NCI-H1436 treated with DMSO at 0.1 percent for 48 hours (cell line): Measurements from ENCODE around the gene FLNC.

Experiments
- DNase-seq: peaks from one replicate; lab custom pipeline; 2025; lab: John Stamatoyannopoulos, UW

Gene FLNC

DNA sequence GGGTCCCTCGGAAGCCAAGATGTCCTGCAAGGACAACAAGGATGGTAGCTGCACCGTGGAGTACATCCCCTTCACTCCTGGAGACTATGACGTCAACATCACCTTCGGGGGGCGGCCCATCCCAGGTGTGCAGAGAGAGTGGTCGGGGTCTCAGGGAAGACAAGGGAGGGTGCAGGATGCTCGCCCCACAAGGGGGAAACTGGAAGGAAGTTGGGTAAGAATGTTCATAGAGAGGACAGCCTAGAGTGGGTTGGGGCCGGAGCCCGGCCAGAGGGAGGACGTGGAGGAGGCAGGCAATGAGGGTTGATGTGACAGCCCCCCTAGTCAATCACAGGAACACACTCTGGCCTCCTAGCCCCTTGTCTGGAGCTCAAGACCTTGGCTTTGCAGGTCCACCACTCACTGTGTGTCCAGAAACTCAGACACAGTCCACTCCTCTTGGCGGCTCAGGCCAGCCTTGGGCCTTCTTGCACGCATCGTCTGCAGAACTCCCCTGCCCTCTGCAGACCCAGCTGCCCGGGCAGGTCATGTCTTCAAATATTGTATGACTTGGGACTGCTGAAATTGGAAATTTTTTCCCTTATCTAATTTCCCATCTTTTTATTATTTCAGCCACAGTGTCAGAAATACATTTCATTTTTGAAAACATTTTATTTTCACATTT is 16.7 kb downstream of the FLNC start:
- DNase-seq = no peak

DNA sequence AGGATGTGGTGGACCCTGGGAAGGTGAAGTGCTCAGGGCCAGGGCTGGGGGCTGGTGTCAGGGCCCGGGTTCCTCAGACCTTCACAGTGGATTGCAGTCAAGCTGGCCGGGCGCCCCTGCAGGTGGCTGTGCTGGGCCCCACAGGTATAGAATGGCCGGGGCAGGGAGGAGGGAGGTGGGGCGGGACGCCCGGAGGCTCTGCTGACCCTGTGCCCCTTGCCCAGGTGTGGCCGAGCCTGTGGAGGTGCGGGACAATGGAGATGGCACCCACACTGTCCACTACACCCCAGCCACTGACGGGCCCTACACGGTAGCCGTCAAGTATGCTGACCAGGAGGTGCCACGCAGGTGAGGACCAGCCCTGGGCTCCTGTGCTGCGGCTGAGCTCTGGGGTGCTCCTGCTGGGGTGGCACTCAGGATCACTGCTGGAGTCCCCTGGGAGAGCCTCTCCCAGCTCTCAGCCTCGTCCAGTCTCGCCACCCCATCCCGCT is 17.6 kb downstream of the FLNC start:
- no peak for DNase-seq

DNA sequence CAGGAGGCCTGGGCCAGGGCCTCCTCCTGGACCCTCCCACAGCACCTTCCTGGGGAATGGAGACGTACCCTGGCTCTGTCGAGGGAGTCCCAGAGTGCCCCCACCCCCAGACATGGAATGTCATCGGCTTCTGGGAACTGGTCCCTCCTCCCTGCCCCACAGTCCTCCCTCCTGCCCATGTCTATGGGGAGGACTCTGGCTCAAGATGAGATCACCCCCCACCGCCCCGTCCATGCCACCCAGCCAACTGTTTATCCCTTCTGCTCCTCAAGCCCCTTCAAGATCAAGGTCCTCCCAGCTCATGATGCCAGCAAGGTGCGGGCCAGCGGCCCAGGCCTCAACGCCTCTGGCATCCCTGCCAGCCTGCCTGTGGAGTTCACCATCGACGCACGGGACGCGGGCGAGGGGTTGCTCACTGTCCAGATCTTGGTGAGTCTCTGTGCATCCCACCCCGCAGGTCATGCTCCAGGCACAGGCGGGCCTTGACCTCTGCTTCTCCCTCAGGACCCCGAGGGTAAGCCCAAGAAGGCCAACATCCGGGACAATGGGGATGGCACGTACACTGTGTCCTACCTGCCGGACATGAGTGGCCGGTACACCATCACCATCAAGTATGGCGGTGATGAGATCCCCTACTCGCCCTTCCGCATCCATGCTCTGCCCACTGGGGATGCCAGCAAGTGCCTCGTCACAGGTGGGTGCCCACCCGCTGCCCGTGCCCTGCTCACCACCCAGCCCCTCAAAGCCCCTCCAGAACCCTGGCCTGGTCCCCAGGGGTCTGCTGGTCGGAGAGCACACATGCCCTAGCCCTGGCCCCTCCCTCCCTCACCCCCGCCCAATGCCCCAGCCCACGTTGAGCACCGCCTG is 18.3 kb downstream of the FLNC start:
- no peak for DNase-seq

DNA sequence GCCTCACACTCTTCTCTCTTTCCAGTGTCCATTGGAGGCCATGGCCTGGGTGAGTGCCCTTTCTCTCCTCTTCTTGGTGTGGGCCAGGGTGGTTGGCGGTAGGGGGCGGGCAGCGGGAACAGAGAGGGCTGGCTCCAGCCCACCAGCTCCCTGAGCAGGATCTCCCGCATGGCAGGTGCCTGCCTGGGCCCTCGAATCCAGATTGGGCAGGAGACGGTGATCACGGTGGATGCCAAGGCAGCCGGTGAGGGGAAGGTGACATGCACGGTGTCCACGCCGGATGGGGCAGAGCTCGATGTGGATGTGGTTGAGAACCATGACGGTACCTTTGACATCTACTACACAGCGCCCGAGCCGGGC is 18.9 kb downstream of the FLNC start:
- no peak for DNase-seq

DNA sequence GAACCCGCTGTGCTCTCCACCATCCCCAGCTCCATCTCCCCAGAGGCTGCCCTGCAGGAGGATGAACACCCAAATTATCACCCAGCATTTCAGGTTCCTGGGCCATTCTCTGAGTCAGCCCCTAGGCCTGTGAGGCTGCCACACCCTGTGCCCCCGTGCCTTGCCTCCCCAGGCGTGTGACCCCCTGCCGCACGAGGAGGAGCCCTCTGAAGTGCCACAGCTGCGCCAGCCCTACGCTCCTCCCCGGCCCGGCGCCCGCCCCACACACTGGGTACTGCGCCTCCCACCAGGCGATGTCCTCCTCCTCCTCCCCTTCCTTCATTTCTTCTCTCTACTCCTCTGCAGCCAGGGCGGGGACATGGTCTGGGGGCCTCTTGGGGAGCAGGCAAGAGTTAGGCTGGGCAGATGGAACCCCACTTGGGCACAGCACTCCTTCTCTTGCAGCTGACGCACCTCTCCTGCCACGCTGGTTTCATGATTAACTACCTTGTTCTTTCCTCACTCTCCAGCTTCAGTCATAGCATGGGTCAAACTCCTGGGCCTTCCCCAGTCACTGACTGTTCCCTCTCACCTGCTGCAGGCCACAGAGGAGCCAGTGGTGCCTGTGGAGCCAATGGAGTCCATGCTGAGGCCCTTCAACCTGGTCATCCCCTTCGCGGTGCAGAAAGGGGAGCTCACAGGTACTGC is 19.7 kb downstream of the FLNC start:
- no peak for DNase-seq

DNA sequence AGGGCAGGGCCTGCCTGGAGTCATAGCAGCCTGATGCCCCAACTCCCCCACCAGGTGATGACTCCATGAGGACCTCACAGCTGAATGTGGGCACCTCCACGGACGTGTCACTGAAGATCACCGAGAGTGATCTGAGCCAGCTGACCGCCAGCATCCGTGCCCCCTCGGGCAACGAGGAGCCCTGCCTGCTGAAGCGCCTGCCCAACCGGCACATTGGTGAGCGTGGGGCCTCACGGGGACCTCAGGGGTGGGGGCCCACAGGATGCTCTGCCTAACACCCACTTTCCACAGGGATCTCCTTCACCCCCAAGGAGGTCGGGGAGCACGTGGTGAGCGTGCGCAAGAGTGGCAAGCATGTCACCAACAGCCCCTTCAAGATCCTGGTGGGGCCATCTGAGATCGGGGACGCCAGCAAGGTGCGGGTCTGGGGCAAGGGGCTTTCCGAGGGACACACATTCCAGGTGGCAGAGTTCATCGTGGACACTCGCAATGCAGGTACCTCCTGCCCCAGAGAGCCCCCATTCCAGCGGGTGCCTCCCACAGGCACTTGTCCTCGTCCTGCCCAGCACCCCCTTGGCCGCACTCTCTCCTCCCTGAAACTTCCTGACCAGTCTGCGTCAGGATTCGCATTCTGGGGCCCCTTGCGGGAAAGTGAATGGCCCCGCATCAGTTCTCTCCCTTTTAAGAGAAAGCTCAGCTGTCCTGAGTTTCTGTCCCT is 22.5 kb downstream of the FLNC start:
- no peak for DNase-seq

DNA sequence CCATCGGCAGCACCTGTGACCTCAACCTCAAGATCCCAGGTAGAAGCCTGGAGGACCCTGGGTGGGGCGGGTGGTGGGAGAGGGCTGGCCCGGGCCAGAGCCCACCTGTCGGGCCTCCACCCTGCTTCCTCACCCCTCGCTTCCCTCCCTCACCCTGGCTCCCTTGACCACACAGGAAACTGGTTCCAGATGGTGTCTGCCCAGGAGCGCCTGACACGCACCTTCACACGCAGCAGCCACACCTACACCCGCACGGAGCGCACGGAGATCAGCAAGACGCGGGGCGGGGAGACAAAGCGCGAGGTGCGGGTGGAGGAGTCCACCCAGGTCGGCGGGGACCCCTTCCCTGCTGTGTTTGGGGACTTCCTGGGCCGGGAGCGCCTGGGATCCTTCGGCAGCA is 23.6 kb downstream of the FLNC start:
- no peak for DNase-seq

DNA sequence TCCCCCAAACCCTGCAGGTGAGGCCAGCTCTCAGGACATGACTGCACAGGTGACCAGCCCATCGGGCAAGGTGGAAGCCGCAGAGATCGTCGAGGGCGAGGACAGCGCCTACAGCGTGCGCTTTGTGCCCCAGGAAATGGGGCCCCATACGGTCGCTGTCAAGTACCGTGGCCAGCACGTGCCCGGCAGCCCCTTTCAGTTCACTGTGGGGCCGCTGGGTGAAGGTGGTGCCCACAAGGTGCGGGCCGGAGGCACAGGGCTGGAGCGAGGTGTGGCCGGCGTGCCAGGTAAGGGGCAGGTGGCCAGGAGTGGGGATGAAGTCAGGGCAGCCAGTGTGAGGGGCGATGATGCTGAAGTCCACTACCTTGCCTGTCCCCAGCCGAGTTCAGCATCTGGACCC is 24.2 kb downstream of the FLNC start:
- no peak for DNase-seq

DNA sequence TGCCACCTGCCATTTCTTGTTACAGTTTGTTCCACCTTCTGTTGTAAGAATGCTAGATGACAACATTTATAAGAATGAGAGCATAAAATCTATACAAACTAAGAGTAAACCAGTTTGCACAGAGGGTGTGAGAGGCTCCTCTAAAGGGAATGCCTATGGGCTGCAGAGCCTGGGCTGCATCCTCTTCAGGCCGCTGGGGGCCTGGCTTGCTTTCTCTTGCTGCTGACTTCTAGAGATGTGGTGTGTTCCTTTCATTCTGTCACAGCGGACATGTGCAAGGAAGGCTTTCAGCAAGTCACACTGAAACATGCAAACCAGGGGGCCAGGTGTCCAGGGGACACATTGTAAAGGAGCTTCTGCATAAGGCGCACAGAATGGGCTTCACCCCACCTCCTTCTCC is 25.4 kb downstream of the FLNC start:
- no peak for DNase-seq

DNA sequence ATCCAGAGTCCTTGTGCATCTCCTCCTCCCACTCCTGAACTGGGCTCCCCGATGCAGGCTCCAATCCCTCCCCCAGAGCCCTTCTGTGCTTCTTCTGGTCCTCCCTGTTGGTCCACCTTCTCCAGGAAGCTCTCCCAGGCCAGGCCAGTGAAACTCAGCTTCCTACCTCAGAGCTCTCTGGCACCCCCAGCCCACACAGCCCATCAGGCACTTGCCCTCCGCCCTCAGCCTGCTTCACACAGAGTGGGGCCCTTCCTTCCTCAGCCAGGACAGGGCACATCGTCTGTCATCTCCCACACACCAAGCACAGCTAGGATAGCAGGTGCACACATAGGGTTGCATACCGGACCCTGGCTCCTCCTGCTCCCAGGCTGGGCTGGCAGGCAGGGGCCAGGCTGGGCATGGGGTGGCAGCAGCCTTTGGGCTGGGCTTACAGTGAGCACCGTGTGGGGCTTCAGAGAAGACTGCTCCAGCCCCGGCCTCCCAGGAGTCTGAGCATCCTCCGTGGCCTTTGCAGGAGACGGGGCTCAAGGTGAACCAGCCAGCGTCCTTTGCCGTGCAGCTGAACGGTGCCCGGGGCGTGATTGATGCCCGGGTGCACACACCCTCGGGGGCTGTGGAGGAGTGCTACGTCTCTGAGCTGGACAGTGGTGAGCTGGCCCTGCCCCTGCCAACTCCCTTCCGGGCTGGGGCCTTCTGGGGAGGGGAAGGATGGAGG is 26.0 kb downstream of the FLNC start:
- DNase-seq = no peak

DNA sequence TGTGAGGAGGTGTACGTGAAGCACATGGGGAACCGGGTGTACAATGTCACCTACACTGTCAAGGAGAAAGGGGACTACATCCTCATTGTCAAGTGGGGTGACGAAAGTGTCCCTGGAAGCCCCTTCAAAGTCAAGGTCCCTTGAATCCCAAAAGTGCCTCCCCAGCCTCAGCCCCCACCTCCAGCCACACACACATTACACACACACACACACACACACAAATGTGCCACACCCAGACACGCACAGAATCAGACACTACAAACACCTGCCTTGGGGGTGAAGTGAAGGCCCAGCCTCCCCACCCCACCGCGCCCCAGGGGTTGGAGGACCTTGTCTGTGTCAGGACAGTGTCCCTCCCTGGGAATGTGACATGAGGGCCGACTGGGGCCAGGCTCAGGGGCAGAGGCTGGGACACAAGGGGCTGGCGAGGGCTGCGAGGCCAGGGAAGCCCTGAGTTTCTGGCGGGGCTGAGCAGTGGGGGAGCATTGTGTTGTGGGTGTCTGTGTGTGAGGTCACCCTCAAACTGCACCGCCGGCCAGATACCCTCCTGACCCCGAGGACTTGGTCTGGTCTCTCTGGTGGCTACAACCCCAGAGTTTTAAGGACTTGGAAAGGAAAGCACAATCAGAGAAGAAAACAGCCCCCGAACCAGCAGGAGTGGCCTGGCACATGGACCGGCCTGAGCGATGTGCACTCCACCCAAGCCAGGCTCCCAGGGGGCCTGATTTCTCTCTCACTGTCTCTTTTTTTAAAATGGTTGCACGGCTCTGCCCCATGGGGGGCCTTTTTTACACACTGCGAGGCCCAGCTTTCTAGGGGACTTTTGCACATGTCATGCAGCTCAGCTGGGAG is 28.4 kb downstream of the FLNC start:
- DNase-seq = no peak

DNA sequence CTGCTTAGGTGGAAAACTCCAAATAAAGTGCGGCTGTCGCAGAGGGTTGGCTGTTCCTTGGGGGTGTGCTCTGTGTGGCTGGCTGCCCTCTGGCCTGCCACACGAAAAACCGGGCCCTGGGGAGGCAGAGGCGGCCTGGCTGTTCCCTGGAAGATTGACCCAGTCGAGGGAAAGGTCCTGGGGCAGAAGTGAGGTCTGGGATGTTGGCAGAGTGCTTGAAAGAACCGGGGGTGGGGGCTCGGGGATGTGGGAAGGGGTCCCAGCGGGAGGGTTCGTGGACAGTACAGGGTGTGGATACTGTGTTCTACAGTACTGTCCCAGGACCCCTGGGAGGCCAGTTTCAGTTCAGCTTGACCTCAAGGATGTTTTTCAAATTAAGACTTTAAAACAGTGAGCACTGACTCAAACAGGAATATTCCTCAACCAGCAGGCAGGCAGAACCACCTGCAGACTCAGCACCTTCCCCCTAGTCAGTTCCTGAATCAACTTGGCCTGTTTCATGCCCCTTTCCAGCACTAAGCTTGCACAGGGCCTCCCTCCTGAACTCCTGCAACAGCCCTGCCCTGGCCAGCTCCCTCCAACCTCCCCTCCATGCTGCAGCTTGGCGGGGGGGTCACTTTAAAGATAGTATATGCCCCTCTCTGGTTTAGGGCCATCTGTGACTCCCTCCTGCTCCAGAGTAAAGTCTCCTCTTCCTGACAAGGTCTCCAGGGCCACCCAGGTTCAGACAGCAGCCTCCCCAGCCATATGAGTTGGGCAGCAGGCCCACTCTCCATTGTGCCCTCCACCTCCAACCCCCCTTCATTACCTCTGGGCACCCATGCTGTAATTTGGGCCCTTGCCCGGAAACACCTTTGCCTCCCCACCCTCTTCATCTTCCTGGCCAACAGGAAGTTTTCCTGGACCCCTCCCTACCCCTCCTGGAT is 29.3 kb downstream of the FLNC start:
- DNase-seq = no peak

DNA sequence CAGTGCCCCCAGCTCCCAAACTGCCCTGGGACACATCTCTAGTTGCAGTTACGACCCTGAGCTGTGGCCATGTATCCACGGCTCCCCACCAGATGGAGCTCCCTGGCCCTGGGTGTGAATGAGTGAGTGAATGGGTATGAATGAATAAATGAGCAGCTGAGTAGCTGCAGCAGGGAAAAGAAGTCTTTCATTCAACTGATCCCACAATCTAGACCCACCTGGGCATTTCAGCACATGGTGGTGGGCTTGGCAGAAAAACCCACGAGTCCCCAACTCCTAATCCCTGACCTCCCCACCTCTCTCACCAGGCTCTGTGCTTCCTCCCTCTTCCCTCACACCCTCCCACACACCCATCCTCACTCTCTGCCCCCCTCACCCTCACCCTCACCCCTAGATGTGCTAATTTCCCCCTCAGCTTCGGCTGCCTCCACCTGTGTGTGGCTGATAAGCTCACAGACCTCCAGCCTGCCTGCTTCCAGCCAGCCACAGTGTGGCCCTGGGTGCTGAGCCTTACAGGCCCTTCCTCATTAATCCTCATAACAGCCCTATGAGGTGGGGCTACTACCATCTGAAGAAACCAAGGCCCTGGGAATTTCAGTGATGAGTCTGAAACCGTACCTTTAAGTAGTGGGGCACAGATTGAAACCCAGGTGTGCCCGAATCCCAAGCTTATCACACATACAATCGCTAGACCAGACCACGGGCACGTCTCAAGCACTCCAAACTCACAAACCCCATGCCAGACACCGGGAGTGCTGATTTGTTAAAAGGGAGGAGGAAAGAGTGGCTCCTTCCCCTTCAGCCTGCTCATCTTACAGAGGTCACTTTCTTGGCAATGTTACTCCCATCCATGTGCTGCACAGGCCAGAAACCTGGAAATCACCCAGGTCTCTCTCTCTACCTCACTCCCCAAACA is 30.2 kb downstream of the FLNC start:
- no peak for DNase-seq

DNA sequence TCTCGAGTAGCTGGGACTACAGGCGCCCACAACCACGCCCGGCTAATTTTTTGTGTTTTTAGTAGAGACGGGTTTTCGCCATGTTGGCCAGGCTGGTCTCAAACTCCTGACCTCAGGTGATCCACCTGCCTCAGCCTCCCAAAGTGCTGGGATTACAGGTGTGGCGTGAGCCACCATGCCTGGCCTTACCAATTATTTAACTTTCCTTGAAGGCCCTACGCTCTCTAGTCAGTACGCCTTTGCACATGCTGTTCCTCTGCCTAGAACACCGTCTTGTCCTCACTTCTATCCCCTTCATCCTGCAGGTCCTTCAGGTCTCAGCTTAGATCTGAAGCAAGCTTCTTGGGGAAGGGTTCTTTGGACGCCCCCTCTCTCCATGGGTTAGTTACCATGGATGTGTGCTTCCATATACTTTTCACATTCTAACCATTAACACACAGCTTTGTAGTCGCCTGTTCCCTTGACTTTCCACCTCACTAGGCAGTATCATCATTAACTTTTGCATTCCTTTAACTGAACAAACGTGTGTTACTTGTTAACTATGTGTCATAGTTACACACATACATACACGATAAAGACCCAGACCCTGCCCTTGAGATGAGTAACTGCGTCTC is 31.9 kb downstream of the FLNC start:
- no peak for DNase-seq

DNA sequence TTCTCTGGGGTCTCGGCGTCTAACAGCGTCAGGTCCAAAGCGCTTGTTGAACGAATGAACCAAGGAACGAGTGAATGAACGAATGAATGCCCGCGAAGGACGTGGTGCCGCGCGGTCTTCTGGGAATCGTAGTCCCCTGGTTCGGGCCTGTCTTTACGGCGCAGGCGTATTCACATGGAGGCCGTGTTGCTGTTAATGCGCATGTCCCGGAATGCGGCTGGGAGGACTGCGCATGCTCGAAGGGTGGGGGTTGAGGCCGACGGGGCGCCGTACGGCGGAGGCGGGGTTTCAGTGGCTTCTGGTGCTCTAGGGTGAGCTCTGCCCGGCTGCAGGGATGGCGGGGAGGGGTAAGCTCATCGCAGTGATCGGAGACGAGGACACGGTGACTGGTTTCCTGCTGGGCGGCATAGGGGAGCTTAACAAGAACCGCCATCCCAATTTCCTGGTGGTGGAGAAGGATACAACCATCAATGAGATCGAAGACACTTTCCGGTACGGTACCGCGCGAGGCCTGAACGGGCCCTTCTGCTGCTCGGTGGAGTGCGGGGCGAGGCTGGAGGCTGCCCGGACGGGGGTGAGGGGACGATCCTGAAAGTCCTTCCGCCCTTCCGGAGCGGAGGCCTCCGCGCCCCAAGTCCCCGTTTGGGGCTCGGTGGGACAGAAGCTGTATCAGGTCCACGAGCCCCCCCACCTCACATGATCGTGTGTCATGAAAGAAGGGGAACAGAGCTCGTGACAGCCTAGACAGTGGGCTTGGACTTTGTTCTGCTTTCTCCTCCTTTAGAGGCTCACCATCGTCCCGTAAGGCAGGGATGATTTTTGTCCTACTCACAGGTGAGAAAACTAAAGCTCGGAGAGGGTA is 32.6 kb downstream of the FLNC start, which contains the start of gene ATP6V1F:
ATP6V1F (plus strand) TSS at position 286 of the 862 bp plus-strand sequence; CDS start at position 335, 49 bp downstream.
- DNase-seq = peak; percentile 90

DNA sequence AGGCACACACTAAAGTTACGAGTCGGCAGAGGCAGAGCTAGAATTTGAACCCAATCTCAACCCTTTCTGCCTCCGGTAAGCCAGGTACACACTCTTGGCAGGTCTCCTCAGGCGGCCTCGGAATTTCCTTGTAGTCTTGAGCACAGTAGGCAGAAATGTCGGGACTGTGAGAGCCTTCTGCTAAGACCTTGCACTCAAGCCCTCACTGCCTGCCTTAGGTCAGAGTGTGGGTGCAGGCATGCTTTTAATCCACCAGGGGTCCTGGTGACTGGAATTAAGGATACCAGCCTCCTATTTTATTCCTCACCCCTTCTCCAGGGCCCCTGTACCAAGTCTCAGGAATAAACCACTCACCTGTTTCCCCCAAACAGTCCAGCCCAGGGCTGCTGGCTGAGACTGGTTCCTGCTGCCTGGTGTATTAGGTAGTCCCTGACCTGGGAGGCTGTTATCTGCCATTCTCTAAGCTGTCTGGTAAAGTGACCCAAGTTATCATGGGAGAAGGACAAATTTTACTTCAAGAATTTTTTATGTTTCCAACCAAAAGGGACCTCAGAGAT is 33.3 kb downstream of the FLNC start:
- no peak for DNase-seq

DNA sequence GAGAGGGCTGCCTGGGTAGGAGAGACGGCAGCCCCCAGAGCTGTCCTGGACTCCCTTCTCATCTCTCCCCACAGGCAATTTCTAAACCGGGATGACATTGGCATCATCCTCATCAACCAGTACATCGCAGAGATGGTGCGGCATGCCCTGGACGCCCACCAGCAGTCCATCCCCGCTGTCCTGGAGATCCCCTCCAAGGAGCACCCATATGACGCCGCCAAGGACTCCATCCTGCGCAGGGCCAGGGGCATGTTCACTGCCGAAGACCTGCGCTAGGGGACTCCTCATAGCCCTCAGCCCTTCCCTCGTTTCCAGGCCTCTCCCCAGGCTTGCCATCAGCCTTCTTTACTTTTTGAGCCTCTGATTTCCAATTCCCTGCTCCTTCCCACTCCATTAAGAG is 35.1 kb downstream of the FLNC start:
- no peak for DNase-seq
